Measurements from ENCODE around the gene OPCML. TPM values are rescaled to one million over a fixed set of nuclear protein-coding genes. Genes with fewer than 3 reads are reported as not detected.

OPCML gene
- total and polyA plus RNA-seq, 2 of the 13 experiments (the other 11 are each of a cell fraction or from before 2014, with no cell fraction given): not detected

DNA sequence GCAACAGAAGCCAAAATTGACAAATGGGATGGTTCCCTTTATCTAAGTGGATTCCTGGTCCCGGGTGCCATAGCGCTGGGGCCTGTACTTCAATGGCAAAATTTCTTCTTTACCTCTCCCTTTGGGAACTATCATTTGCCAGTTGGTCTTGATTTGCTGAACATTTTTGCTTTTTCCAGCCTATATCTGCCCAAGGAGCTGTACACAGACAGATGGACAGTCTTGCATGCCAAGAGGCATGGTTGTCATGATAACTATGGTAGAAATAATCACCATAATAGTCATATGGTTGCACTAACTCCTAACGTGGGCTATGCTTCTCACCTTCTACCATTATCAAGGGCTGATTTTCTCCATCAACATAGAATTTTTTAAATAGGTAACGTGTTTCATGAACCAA is 1030.9 kb downstream of the OPCML start:
- Histone ChIP-seq H3K4me2 (ENCODE audit: low read depth, low read length) (no peak overlapping the region), H3K79me2 (ENCODE audit: insufficient read depth, low read length) (no peaks in the 10 kb centered on the region), H4K20me1 (ENCODE audit: insufficient read depth, low read length) (no peaks in the 10 kb centered on the region), H3K4me1 (ENCODE audit: insufficient read depth, low read length) (no peaks in the 10 kb centered on the region), H3K9me3 (ENCODE audit: low read length) (peaks cover 86% of the 10 kb centered on the region), H3K27me3 (ENCODE audit: control insufficient read depth in 1 of 2, insufficient read depth in 2 of 2, low read length in 2 of 2) (no peaks in the 10 kb centered on the region), H3K36me3 (replicated peaks in 1 of 2; ENCODE audit: control insufficient read depth in 1 of 2, insufficient read depth in 2 of 2, low read length in 2 of 2) (no peaks in the 10 kb centered on the region), H2AFZ (ENCODE audit: low read length) (no peak overlapping the region), H3K9ac (ENCODE audit: insufficient read depth, low read depth, low read length) (no peak overlapping the region), H3K27ac (ENCODE audit: extremely low read length, insufficient read depth, low read length) (no peak overlapping the region), H3K4me3 (replicated peaks in 1 of 3; ENCODE audit: insufficient read depth in 1 of 3, low read depth in 2 of 3, low read length in 3 of 3) (no peak overlapping the region)
- ChIA-PET POLR2A (no interaction called here), CTCF (ENCODE audit: low intra/inter-chr PET ratio, low total read pairs) (no interaction called here)
- DNase-seq (ENCODE audit: low spot score): no peak
- no peak for FAIRE-seq
- ATAC-seq: no peak
- TF ChIP-seq CREB1 (IDR thresholded peaks at IDR 0.05): no peak
- no peak for TF ChIP-seq CREB1 (CRISPR knock-in tag; IDR thresholded peaks at IDR 0.05)
- TF ChIP-seq GATA4 (IDR thresholded peaks at IDR 0.05; ENCODE audit: borderline replicate concordance, low read depth): no peak
- TF ChIP-seq SIX1 (CRISPR knock-in tag; IDR thresholded peaks at IDR 0.05; ENCODE audit: borderline replicate concordance): no peak
- BruUV-seq (replicated peaks): no TSS peak
- intact Hi-C loops (cut with micrococcal nuclease; ENCODE audit: unreplicated experiment): no loop called here
- in situ Hi-C loops (cut with HindIII; ENCODE audit: extremely low pct_ligation_motif_present, low pct_unique_long_range_greater_than_20kb): no loop called here
- 17% methylated on average over 4 of the region's 4 CpGs for whole genome bisulfite sequencing (ENCODE audit: low lambda C conversion rate)

DNA sequence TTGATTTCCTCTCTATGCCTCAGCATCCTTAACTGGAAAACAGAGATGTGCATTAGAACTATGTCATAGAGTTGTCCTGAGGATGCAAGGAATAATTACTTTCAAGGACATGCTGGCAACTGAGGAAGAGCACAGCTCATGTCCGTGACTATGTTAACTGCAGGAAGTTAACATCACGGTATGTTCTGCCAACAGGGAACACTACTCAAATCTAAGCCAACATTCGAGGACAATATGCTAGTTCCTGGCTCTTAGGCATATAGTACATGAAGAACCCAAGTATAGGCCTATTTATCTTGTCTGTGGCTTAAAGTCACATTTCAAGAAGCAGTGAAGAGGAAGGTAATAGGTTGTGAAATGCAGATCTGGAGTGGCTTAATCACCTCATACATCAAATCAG is 1032.6 kb downstream of the OPCML start:
- CTCF ChIA-PET (ENCODE audit: low intra/inter-chr PET ratio, low total read pairs): no interaction called here
- POLR2A ChIA-PET: no interaction called here
- Histone ChIP-seq H3K4me2 (ENCODE audit: low read depth, low read length) (no peak overlapping the region), H3K4me3 (replicated peaks in 1 of 3; ENCODE audit: insufficient read depth in 1 of 3, low read depth in 2 of 3, low read length in 3 of 3) (no peak overlapping the region), H3K4me1 (ENCODE audit: insufficient read depth, low read length) (no peaks in the 10 kb centered on the region), H3K36me3 (replicated peaks in 1 of 2; ENCODE audit: control insufficient read depth in 1 of 2, insufficient read depth in 2 of 2, low read length in 2 of 2) (no peaks in the 10 kb centered on the region), H2AFZ (ENCODE audit: low read length) (no peak overlapping the region), H3K79me2 (ENCODE audit: insufficient read depth, low read length) (no peaks in the 10 kb centered on the region), H4K20me1 (ENCODE audit: insufficient read depth, low read length) (no peaks in the 10 kb centered on the region), H3K27me3 (ENCODE audit: control insufficient read depth in 1 of 2, insufficient read depth in 2 of 2, low read length in 2 of 2) (no peaks in the 10 kb centered on the region), H3K9me3 (ENCODE audit: low read length) (peaks cover 86% of the 10 kb centered on the region), H3K9ac (ENCODE audit: insufficient read depth, low read depth, low read length) (no peak overlapping the region), H3K27ac (ENCODE audit: extremely low read length, insufficient read depth, low read length) (no peak overlapping the region)
- ATAC-seq (no peak), FAIRE-seq (no peak), DNase-seq (ENCODE audit: low spot score) (no peak)
- intact Hi-C loops (cut with micrococcal nuclease; ENCODE audit: unreplicated experiment): no loop called here
- TF ChIP-seq ZNF672 (CRISPR knock-in tag; IDR thresholded peaks at IDR 0.05) (no peak), FOXA1 (IDR thresholded peaks at IDR 0.05) (no peak), FOXA1 (CRISPR knock-in tag; IDR thresholded peaks at IDR 0.05) (no peak), PLRG1 (conservative IDR thresholded peaks at IDR 0.05) (no peak), MAFG (CRISPR knock-in tag; IDR thresholded peaks at IDR 0.05) (no peak), ZNF709 (CRISPR knock-in tag; IDR thresholded peaks at IDR 0.05) (no peak), SAP130 (CRISPR knock-in tag; IDR thresholded peaks at IDR 0.05; ENCODE audit: low read depth) (no peak), ZNF772 (CRISPR knock-in tag; IDR thresholded peaks at IDR 0.05) (no peak), RAD51 (IDR thresholded peaks at IDR 0.05; ENCODE audit: borderline replicate concordance) (no peak), SPEN (CRISPR knock-in tag; IDR thresholded peaks at IDR 0.05; ENCODE audit: low read depth) (no peak)
- TF ChIP-seq, protein P1, sequence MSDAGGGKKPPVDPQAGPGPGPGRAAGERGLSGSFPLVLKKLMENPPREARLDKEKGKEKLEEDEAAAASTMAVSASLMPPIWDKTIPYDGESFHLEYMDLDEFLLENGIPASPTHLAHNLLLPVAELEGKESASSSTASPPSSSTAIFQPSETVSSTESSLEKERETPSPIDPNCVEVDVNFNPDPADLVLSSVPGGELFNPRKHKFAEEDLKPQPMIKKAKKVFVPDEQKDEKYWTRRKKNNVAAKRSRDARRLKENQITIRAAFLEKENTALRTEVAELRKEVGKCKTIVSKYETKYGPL (CRISPR knock-in tag; IDR thresholded peaks at IDR 0.05): no peak
- in situ Hi-C loops (cut with HindIII; ENCODE audit: extremely low pct_ligation_motif_present, low pct_unique_long_range_greater_than_20kb): no loop called here
- no TSS peak for BruUV-seq (replicated peaks)
- 4% methylated on average over 3 of the region's 3 CpGs for WGBS (ENCODE audit: low lambda C conversion rate)

All from HepG2 (cell line).